SK-N-SH treated with all-trans-retinoic acid at 6 μM for 48 hours (cell line): ENCODE results near the gene S100A7.

Experiments
- ATAC-seq: fragments of 200-7000 bp; cut with Tn5 transposase; 3 replicates; pipeline ENCODE4 v1.9.1; 2020; ENCODE audit warnings: mild to moderate bottlenecking, moderate library complexity
- ARNTL ChIP-seq: fragments of 450-650 bp; formaldehyde crosslinking; IDR thresholded peaks from 2 replicates; pipeline ENCODE4 v1.5.0; 2020; ENCODE audit warnings: low read depth, mild to moderate bottlenecking, moderate library complexity, borderline replicate concordance
- BACH2 ChIP-seq: fragments of 250-450 bp; sonication (Bioruptor Pico); IDR thresholded peaks from 2 replicates; pipeline ENCODE4 v1.9.0; 2021; ENCODE audit warnings: mild to moderate bottlenecking, borderline replicate concordance
- CREB5 ChIP-seq: fragments of 250-450 bp; sonication (Bioruptor Pico); IDR thresholded peaks from 2 replicates; pipeline ENCODE4 v1.5.1; 2020; ENCODE audit warnings: low read depth, mild to moderate bottlenecking, moderate library complexity
- CSDC2 ChIP-seq: fragments of 250-450 bp; sonication (Bioruptor Pico); IDR thresholded peaks from 2 replicates; pipeline ENCODE4 v1.5.0; 2020; ENCODE audit warnings: mild to moderate bottlenecking, moderate library complexity
- CSRNP3 ChIP-seq: fragments of 250-450 bp; sonication (Bioruptor Pico); IDR thresholded peaks from 2 replicates; pipeline ENCODE4 v1.5.1; 2021; ENCODE audit warnings: mild to moderate bottlenecking, moderate library complexity
- ESRRG ChIP-seq: fragments of 250-450 bp; sonication (Bioruptor Pico); IDR thresholded peaks from 2 replicates; pipeline ENCODE4 v1.6.1; 2021; ENCODE audit warnings: mild to moderate bottlenecking
- GLIS3 ChIP-seq: fragments of 250-450 bp; sonication (Bioruptor Pico); IDR thresholded peaks from 2 replicates; pipeline ENCODE4 v1.5.0; 2020; ENCODE audit warnings: mild to moderate bottlenecking, moderate library complexity
- ISL1 ChIP-seq: fragments of 250-450 bp; sonication (Bioruptor Pico); IDR thresholded peaks from 2 replicates; pipeline ENCODE4 v2.1.2; 2022; ENCODE audit warnings: mild to moderate bottlenecking, moderate library complexity
- OSR1 ChIP-seq: fragments of 250-450 bp; sonication (Bioruptor Pico); IDR thresholded peaks from 2 replicates; pipeline ENCODE4 v1.8.0; 2022; ENCODE audit warnings: moderate library complexity, mild to moderate bottlenecking, inconsistent platforms
- POU6F1 ChIP-seq: fragments of 250-450 bp; sonication (Bioruptor Pico); IDR thresholded peaks from 2 replicates; pipeline ENCODE4 v1.8.0; 2021; ENCODE audit warnings: low read depth, mild to moderate bottlenecking, moderate library complexity, borderline replicate concordance
- PPARA ChIP-seq: fragments of 250-450 bp; sonication (Bioruptor Pico); IDR thresholded peaks from 2 replicates; pipeline ENCODE4 v1.5.0; 2020; ENCODE audit warnings: mild to moderate bottlenecking, borderline replicate concordance
- RARB ChIP-seq: fragments of 250-450 bp; sonication (Bioruptor Pico); IDR thresholded peaks from 2 replicates; pipeline ENCODE4 v1.8.0; 2021; ENCODE audit warnings: mild to moderate bottlenecking, moderate library complexity
- SNAI2 ChIP-seq: fragments of 250-450 bp; sonication (Bioruptor Pico); IDR thresholded peaks from 2 replicates; pipeline ENCODE4 v1.5.0; 2020; ENCODE audit warnings: mild to moderate bottlenecking, moderate library complexity
- TCF4 ChIP-seq: fragments of 250-450 bp; sonication (Bioruptor Pico); IDR thresholded peaks from 2 replicates; pipeline ENCODE4 v1.8.0; 2021; ENCODE audit warnings: mild to moderate bottlenecking, moderate library complexity, borderline replicate concordance
- TOX ChIP-seq: fragments of 250-450 bp; sonication (Bioruptor Pico); IDR thresholded peaks from 2 replicates; pipeline ENCODE4 v1.8.0; 2021; ENCODE audit warnings: mild to moderate bottlenecking, moderate library complexity, borderline replicate concordance
- ZC3H10 ChIP-seq: fragments of 250-450 bp; sonication (Bioruptor Pico); IDR thresholded peaks from 2 replicates; pipeline ENCODE4 v1.5.1; 2021; ENCODE audit warnings: mild to moderate bottlenecking, moderate library complexity
- ZFP3 ChIP-seq: fragments of 250-450 bp; sonication (Bioruptor Pico); IDR thresholded peaks from 2 replicates; pipeline ENCODE4 v1.5.0; 2020; ENCODE audit warnings: mild to moderate bottlenecking, moderate library complexity
- ZFP30 ChIP-seq: fragments of 450-650 bp; formaldehyde crosslinking; IDR thresholded peaks from 2 replicates; pipeline ENCODE4 v1.5.0; 2022; ENCODE audit warnings: mild to moderate bottlenecking, moderate library complexity
- ZNF565 ChIP-seq: fragments of 450-650 bp; formaldehyde crosslinking; conservative IDR thresholded peaks from 2 replicates; pipeline ENCODE4 v1.5.0; 2020; ENCODE audit warnings: low read depth, mild to moderate bottlenecking, moderate library complexity
- ZNF70 ChIP-seq: fragments of 450-650 bp; formaldehyde crosslinking; IDR thresholded peaks from 2 replicates; pipeline ENCODE4 v1.5.0; 2020; ENCODE audit warnings: mild to moderate bottlenecking, moderate library complexity
- ZNF8 ChIP-seq: fragments of 450-650 bp; formaldehyde crosslinking; IDR thresholded peaks from 2 replicates; pipeline ENCODE4 v1.5.0; 2020; ENCODE audit warnings: mild to moderate bottlenecking, moderate library complexity
- TF ChIP-seq, protein P1 (sequence below): fragments of 250-450 bp; sonication (Bioruptor Pico); IDR thresholded peaks from 2 replicates; pipeline ENCODE4 v1.8.0; 2020; ENCODE audit warnings: mild to moderate bottlenecking, moderate library complexity, borderline replicate concordance
- TF ChIP-seq, protein P2 (sequence below): fragments of 250-450 bp; sonication (Bioruptor Pico); IDR thresholded peaks from 2 replicates; pipeline ENCODE4 v1.5.0; 2020; ENCODE audit warnings: mild to moderate bottlenecking, moderate library complexity

Gene S100A7

DNA sequence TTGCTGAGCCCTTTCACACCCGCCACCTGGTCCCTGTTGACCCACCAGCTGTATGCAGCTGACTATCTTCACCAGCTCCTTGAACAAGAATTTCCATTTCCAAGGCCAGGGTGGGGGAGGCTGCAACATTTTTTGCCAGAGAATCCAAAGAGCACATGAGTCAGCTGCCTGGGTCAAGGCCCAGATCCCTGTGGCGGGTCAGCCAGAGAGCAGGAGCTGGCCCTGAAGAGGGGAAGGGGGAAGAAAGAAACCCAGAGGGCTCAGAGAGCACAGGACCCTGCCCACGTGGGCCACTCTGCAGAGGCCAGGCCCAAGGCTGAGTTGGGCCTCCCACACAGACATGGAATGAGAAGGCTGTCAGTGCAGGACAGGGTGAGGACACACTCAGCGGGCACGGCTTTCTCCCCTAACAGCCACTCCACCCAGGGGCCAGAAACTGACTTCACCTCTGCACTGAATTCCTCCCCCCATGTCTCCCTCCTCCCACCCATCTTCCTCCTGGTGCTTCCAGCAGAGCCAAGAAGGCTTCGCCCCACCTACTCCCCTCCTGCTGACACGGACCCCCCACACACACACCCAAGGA, 46.5 kb upstream of the S100A7 start:
- ATAC-seq: peak; percentile 87
- TF ChIP-seq ESRRG (no peak), ZNF8 (no peak), ISL1 (CRISPR knock-in tag) (no peak), ZC3H10 (CRISPR knock-in tag) (peak; percentile 6; the same call in 1 of the 2 replicates), CSRNP3 (no peak), ZNF565 (CRISPR knock-in tag) (no peak), CREB5 (CRISPR knock-in tag) (no peak), OSR1 (CRISPR knock-in tag) (peak; percentile 76), SNAI2 (CRISPR knock-in tag) (no peak), POU6F1 (no peak), PPARA (CRISPR knock-in tag) (no peak), ARNTL (CRISPR knock-in tag) (no peak), TOX (CRISPR knock-in tag) (0 out of 2 replicates have a peak, but pooled peaks have one; percentile 62), RARB (CRISPR knock-in tag) (peak; percentile 62; the same call in 1 of the 2 replicates), ZFP3 (CRISPR knock-in tag) (peak; percentile 39; the same call in 1 of the 2 replicates), ZNF70 (CRISPR knock-in tag) (no peak), CSDC2 (CRISPR knock-in tag) (0 out of 2 replicates have a peak, but pooled peaks have one; percentile 20), GLIS3 (no peak), TCF4 (CRISPR knock-in tag) (no peak), BACH2 (CRISPR knock-in tag) (no peak), ZFP30 (CRISPR knock-in tag) (no peak)
- TF ChIP-seq, protein P1, sequence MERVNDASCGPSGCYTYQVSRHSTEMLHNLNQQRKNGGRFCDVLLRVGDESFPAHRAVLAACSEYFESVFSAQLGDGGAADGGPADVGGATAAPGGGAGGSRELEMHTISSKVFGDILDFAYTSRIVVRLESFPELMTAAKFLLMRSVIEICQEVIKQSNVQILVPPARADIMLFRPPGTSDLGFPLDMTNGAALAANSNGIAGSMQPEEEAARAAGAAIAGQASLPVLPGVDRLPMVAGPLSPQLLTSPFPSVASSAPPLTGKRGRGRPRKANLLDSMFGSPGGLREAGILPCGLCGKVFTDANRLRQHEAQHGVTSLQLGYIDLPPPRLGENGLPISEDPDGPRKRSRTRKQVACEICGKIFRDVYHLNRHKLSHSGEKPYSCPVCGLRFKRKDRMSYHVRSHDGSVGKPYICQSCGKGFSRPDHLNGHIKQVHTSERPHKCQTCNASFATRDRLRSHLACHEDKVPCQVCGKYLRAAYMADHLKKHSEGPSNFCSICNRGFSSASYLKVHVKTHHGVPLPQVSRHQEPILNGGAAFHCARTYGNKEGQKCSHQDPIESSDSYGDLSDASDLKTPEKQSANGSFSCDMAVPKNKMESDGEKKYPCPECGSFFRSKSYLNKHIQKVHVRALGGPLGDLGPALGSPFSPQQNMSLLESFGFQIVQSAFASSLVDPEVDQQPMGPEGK (CRISPR knock-in tag): no peak
- TF ChIP-seq, protein P2, sequence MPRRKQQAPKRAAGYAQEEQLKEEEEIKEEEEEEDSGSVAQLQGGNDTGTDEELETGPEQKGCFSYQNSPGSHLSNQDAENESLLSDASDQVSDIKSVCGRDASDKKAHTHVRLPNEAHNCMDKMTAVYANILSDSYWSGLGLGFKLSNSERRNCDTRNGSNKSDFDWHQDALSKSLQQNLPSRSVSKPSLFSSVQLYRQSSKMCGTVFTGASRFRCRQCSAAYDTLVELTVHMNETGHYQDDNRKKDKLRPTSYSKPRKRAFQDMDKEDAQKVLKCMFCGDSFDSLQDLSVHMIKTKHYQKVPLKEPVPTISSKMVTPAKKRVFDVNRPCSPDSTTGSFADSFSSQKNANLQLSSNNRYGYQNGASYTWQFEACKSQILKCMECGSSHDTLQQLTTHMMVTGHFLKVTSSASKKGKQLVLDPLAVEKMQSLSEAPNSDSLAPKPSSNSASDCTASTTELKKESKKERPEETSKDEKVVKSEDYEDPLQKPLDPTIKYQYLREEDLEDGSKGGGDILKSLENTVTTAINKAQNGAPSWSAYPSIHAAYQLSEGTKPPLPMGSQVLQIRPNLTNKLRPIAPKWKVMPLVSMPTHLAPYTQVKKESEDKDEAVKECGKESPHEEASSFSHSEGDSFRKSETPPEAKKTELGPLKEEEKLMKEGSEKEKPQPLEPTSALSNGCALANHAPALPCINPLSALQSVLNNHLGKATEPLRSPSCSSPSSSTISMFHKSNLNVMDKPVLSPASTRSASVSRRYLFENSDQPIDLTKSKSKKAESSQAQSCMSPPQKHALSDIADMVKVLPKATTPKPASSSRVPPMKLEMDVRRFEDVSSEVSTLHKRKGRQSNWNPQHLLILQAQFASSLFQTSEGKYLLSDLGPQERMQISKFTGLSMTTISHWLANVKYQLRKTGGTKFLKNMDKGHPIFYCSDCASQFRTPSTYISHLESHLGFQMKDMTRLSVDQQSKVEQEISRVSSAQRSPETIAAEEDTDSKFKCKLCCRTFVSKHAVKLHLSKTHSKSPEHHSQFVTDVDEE (CRISPR knock-in tag): no peak

DNA sequence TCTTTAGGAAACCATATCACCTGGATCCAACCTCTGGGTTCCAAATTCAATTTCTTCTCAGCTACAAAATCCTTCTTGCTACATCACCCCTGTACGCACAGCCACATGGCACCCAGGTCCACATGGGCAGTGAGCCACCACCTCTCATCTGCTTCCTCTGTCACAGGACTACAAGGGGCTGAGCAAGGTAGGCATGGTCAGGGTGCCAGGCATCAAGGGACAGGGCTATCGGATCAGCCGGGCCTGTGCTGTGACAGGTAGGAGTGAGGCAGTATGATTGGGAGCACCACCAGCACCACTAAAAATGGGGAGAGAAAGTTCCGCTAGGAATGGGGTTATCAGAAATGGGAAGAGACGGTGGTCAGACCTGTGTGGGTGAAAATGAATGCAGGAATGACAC, 45.9 kb upstream of the S100A7 start:
- ATAC-seq: no peak
- TF ChIP-seq BACH2 (CRISPR knock-in tag): no peak
- TF ChIP-seq SNAI2 (CRISPR knock-in tag): no peak
- no peak for TF ChIP-seq GLIS3
- TF ChIP-seq TCF4 (CRISPR knock-in tag): no peak
- TF ChIP-seq ZNF70 (CRISPR knock-in tag): no peak
- TF ChIP-seq, all 23 proteins: peak for 0
